Subcutaneous adipose tissue (tissue), 4 donors: ENCODE data around the gene DPF3. TPM values are rescaled to one million over a fixed set of nuclear protein-coding genes. Genes with fewer than 3 reads are reported as not detected.

ENCODE experiments used
- CTCF ChIP-seq: fragments of 450-650 bp; IDR thresholded peaks from one replicate; pipeline ENCODE4 v1.5.1; 2016; ENCODE audit warnings: low read depth, mild to moderate bottlenecking, control low read depth, antibody characterized with exemption, moderate library complexity
- total RNA-seq, 4 donors: library from RNA; depleted of rRNA; stranded (reverse); fragments of >200 nt; gene quantifications; one replicate each; pipeline ENCODE4 v1.1.0, GENCODE V29; 2016

Gene DPF3
- total RNA-seq, 4 donors from 2014 or later, result 0.33 to 6.8 TPM; not detected in 2

GRCh38 chr14:72591391-72591790 lies 302.5 kb downstream of the DPF3 start:
- TF ChIP-seq CTCF, result no peak

DNA sequence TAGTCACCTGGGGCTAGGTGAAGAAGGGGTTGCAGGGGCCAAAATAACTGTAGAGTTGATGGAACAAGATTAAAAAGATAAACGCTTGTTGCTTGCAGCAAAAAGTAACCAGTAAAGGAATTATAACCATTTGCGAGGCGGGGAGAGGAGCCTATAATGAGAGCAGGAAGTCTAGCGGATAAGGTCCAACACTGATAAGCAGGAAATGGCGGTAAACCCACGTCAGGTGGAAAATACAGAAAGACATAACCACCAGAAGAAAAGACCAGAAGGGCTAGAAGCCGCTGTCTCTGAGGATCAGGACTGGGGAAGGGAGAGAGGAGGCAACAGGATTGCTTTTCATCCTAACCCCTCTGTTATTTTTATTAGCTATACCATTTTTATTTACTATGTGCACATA lies 303.3 kb downstream of the DPF3 start:
- TF ChIP-seq CTCF, result no peak

- TF ChIP-seq CTCF, result no peak
Observed at GRCh38 chr14:72589652-72590051, 304.2 kb downstream of the DPF3 start.

DNA sequence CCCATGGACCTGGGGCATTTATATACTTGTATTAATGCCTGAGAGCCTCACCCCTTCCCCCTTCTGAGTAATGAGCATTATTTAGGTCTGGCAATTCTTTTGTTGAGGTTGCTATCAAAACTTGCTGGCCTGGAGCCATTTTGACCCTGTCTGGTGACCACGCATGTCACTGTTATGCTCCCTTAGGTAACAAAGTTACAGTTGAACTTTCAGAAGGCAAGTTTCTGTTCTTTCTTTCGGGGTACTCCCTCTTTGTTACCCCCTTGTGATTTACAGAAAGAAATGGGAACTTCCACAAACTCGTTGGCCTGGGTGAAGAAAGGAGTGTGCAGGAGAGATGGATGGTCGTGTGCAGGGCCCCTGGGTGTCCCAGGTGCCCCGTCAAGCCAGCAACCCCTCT lies 305.4 kb downstream of the DPF3 start:
- no peak for TF ChIP-seq CTCF

DNA sequence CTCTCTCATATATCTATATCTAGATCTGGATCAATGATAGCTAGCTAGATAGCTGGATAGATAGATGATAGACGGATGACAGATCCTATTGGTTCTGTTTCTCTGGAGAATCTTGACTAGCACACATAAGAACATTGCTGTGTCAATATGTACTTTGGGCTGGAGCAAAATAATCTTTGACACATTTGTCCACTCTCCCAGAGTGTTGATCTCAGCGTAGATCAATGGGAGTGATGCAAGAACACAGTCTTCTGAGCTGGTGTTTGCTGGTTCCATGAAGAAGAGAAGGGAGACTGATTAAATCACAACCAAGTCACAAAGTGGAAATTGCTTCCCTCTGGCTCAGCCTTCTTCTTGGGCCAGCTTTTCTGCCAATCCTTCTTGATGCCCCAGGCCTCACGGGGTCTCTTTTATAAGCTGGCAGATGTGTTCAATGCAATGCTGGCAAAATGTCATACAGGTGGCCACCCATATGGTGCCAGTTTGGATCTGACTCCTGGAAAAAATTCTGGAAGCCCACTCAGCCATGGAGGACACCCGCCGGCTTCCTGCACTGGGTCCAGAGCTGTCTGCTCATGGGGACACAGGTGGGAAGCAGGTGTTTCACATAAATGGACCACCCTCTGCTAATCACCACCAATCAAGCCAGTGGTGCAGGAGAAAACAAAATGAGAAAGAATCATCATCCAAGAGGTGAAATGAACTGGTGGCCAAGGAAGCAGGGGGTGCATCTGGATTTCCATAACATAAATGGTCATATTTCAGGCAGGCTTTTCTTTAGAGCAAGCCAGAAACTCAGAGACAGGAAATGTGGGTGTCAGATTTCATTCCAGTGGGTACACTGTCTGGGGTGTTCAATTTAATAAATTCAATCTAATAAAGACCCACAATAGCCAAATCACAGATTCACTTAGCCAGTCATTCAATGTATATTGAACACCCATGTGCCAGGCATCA lies 310.3 kb downstream of the DPF3 start:
- TF ChIP-seq CTCF, result no peak

DNA sequence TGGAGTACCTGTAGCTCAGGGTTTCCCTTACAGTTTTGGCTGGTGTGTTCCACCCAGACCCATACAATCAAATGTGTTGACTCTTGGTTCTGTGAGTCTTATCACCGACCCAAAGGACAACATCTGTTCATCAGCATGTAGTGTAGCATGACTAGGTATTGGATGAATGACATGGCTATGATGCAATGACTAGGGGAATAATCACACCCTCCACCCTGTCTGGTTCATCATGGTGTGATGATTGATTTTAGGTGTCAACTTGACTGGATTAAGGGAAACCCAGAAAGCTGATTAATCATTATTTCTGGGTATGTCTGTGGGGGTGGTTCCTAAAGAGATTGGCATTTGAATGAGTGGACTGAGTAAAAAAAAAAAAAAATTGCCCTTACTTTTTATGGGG lies 311.3 kb downstream of the DPF3 start:
- TF ChIP-seq CTCF, result no peak

- TF ChIP-seq CTCF, result no peak
Observed at GRCh38 chr14:72578514-72578913, 315.4 kb downstream of the DPF3 start.
